AG09309 (cell line): ENCODE data around the gene ZNF764.

Experiments used
- DNase-seq: peaks from one replicate; pipeline ENCODE4 v3.0.0-alpha.2; 2010; ENCODE audit warnings: low read depth
- H3K4me3 ChIP-seq: 2 replicates; pipeline ENCODE4 v1.5.1; 2011; ENCODE audit warnings: mild to moderate bottlenecking, low read depth, low read length, moderate library complexity; ENCODE audit not compliant: control insufficient read depth
- TF ChIP-seq, protein P1 (sequence below): IDR thresholded peaks from 2 replicates; pipeline ENCODE4 v1.5.1; 2011; ENCODE audit warnings: mild to moderate bottlenecking, low read depth, low read length, inconsistent platforms; ENCODE audit not compliant: insufficient read depth, control insufficient read depth; ENCODE audit errors: missing control alignments

Gene ZNF764

DNA sequence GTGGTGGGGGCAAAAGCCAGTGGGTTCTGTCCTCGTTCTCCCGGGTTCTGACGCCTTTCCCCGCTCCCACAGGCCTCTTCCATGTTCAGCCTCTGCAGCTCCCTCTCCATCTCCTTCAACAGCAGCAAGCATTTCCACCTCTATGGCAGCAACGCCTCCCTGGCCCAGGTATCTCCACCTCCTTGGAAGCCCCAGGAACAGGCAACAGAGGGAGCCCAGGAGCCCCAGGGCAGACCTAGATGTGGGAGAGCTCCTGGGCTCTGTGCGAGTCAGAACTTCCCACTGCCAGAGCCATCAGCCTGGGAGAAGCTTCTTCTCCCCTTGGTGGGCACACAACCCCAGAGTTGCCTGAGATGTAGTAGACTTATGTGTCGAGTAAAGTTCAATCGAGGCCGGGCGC is 39.6 kb downstream of the ZNF764 start:
- no peak for DNase-seq
- H3K4me3 ChIP-seq: no peak overlapping the region
- TF ChIP-seq, protein P1, sequence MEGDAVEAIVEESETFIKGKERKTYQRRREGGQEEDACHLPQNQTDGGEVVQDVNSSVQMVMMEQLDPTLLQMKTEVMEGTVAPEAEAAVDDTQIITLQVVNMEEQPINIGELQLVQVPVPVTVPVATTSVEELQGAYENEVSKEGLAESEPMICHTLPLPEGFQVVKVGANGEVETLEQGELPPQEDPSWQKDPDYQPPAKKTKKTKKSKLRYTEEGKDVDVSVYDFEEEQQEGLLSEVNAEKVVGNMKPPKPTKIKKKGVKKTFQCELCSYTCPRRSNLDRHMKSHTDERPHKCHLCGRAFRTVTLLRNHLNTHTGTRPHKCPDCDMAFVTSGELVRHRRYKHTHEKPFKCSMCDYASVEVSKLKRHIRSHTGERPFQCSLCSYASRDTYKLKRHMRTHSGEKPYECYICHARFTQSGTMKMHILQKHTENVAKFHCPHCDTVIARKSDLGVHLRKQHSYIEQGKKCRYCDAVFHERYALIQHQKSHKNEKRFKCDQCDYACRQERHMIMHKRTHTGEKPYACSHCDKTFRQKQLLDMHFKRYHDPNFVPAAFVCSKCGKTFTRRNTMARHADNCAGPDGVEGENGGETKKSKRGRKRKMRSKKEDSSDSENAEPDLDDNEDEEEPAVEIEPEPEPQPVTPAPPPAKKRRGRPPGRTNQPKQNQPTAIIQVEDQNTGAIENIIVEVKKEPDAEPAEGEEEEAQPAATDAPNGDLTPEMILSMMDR: no peak

DNA sequence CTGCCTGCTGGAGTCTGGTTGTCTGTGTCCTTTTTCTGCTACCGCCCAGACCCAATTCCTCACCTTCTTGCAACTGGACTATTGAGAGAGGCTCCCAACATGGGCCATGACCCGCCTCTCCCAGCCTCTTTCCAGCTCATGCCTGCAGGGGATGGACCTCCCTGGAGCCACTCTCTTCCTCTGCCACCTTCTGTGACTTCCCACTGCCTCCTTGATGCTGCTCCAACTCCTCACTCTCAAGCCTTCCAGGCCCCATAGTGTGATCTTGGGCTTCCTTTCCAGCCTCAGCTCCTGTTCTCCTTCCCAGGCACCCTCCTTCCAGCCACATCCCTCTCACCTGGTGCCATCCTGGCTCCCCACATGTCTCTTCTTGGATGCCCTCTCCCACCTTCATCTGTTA is 42.9 kb downstream of the ZNF764 start:
- TF ChIP-seq, protein P1: no peak
- DNase-seq: no peak
- H3K4me3 ChIP-seq: no peak overlapping the region

DNA sequence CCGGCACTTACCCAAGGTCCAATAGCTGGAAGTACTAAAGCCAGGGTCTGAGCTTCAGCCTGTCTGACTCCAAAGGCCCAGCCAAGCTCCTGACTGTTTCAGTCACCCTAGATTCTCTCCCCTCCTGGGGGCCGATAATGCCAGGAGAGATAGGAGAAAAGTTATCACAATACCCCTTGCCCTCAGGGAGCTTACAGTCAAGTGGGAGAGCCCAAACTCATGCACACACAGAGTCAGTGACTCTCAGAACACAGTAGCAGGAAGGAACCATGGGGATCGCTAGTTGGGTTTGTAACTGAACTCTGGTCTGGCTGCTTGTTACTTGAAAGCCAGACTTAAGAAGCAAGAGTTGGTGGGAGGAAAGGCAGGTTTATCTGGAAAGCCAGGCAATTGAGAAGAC is 46.7 kb downstream of the ZNF764 start:
- no peak for DNase-seq
- TF ChIP-seq, protein P1: no peak
- H3K4me3 ChIP-seq: no peak overlapping the region

DNA sequence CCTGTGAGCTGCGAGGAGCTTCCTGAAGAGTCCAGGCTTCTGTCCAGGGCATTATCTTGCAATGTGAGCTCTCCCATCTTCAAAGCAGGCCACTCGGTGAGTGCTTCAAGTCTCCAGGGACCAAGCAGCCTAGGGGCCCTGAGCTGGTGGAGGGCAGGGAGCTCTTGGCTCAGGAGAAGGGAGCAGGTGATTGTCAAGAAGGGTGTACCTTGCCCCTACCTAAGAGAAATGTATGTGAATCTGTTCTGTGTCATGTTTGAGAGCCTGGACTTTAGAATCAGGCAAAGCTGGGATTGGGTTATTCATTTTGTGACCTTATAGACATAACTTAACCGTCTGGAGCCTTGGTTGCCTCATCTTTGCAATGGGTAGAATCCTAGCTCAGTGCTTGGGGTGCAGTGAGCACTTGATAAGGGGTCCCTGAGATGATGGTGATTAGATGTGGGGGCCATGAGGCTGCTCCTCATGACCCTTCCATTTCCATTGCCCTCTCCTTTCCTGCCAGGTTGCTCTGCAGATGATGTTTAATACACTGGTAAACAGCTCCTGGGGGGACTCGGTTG is 47.7 kb downstream of the ZNF764 start:
- H3K4me3 ChIP-seq: no peak overlapping the region
- DNase-seq: no peak
- TF ChIP-seq, protein P1: no peak

DNA sequence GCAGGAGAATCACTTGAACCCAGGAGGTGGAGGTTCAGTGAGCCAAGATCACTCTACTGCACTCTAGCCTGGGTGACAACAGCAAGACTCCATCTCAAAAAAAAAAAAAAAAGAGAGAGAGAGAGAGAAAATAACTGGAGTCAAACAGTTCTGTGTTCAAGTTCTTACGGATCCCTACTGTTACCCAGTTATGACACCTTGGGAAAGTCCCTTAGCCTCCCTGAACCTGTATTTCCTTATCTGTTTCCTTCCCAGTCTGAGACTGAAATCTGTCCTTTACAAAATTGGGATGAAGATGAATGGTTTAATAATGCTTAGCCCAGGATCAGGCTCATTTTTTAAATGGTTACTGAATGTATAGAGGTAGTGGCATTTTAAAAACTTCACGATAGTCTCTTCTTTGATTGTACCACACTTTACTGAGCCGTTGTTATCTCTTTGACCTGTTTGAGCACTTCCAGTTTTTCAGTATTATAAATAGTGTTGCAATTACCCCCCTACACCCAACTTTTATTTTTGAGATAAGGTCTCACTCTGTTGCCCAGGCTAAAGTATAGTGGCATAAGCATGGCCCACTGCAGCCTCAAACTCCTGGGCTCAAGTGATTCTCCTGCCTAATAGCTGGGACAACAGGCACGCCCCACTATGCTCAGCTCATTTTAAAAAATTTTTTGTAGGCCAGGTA is 49.0 kb downstream of the ZNF764 start:
- no peak for DNase-seq
- H3K4me3 ChIP-seq: no peak overlapping the region
- TF ChIP-seq, protein P1: no peak
